DLD1 (cell line): ENCODE results near the gene AP1S3.
"Not testable (repeated sequence)": the region's sequence is repeated elsewhere in the genome, so short reads cannot be mapped to it uniquely, and the experiment has no call there.

Experiments used
- in situ Hi-C: cut with HindIII; loops from 2 replicates; pipeline ENCODE4 v1.10.0; 2017; ENCODE audit warnings: low sequenced_read_pairs

Gene AP1S3

DNA sequence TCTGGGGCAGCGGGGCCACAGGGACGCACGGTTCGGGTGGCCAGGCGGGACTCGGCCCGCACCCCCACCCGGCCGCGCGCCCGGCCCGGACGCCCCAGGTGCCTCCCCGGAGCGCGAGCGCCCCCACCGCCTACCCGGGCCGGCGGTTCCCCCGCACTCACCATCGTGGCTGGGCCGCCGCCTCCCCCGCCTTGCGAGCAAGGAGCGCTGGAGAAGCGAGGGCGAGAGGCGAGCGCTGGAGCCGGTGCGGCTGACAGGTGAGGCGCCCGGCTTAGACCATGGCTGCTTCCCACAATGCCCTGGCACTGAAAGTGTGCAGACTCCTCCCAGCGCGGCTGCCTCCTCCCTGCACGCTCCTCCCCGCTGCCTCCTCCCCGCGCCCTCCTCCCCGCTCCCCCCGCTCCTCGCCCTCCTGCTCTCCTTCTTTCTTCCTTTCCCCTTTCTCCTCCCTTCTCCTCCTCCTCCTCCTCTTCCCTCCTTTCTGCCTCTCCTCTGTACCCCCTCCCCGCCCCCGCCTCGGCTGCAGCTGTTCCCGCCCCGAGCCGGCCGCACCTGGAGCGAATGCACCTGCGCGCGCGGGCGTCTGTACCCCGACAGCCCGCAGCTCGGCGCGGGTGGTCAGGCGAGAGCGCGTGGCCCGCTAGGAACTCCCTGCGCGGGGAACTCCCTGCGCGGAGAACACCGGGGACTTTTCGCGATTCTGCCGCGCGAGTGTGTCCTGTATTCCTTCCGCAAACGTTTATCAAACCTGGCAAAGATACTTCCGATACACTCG lies at the start of gene AP1S3:
AP1S3 (minus strand) TSS at position 296 of the 775 bp plus-strand sequence; CDS start at position 164, 132 bp downstream.
- in situ Hi-C loops: no loop called here

DNA sequence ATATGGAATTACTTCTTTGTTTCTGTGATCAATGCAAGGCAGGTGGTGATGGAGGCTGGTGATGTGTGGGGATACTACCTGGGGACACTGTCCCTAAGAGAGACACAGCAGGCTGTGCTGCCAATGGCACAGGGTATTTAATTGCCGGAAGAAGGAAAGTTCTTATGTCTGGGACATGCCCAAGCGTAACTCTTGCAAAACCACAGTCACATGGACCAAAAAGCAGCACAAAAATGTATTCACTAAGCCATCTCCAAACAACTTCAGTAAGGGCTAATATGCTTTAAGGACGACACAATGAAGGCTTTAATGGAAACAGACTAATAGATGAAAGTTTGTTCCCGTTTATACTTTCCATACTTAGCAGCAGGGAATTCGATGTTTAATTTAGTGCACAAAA lies 49.7 kb upstream of the AP1S3 start:
- in situ Hi-C loops: no loop called here

DNA sequence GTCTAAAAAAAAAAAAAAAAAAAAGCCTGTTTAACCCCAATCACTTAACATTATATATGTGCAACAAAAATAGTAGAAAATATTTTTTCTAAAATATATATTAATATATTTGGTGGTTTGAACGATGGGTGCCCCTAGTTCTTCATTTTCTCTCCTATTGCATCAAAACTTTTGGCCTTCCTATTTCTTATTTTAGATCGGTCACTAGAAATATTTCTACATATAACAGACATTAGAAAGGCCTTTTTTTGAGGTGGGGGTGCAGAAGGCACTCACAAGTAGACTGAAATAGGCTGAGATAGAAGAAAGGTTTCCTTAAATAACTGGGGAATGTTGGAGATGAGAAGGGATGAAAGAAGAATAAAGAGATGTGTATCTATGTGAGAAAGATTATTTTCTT lies 49.3 kb upstream of the AP1S3 start:
- in situ Hi-C loops: no loop called here

DNA sequence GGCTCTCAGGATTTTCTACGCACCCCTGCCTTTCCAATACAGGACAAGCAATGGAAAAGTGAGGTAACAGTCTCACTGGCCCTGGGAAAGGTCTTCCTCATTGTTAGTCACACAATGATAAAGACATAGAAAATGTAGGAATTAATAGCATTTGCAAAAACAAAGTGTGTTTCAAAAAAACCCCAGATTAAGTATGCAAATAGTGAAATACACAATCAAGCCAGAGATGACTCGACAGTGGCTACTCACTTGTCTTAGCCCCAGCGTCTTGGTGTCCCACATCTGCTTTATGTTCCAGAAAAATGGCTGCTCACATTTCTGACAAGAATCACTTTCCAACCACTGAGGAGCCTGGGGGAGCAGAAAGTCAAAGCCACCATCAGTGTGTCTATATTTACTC lies 47.0 kb upstream of the AP1S3 start:
- in situ Hi-C loops: no loop called here

DNA sequence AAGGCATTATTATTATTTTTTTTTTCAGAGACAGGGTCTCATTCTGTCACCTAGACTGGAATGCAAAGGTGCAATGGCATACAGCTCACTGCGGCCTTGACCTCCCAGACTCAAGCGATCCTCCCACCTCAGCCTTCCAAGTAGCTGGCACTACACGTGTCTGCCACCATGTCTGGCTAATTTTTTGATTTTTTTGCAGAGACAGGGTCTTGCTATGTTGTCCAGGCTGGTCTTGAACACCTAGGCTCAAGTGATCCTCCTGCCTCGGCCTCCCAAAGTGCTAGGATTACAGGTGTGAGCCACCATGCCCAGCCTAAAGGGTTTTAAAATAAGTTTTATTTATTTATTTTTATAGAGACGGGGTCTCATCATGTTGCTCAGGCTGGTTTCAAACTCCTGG lies 45.3 kb upstream of the AP1S3 start:
- in situ Hi-C loops: no loop called here

DNA sequence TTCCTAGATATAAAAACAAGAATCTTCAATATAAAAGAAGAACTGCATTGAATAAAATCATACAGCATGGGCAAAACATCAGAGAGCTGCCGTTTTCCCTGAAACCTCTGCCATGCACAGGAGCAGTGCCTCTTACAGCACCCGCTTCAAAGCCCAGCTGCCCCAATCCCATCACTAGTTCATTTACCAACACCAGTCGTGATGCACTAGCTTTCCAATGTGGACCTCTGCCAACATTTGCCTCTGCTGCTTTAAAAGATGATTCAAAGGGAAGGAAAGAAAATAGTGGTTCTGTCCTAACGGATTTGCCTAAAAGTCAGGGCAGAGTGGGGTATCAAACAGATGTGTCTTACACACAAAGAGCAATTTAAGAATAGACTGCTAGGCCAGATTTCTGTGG lies 43.4 kb upstream of the AP1S3 start:
- in situ Hi-C loops: no loop called here

DNA sequence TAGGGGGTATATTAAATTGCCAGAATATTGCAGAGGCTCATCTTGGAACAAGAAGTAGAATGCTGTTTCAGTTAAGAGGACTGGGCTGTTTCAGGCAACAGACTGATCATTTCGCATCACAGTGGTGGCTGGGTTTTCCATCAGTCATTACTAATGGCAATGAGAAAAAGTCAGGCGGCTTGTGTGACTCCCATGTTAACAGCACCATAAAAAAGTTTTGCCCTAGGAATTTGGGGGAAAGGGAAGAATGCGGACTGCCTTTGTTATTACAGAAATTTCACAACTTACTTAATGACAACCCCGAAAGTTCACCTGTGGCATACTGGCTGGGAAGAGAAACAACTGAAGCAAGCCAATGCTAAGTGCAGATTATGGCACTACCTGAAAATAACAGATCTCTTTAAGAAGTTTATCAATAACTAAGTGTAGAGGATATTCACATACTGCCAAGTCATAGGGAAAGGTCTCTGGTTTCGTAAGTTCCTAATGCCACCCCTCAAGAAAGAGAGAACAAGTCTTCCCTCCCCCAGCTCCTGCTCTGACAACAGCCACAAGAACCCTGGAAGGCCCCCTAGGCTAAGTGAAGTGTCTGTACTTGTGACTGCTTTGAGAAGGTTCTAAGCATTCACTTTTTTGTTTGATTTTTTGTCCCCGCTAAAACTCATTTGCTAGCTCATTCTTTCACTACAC lies 40.5 kb upstream of the AP1S3 start:
- in situ Hi-C loops: no loop called here

DNA sequence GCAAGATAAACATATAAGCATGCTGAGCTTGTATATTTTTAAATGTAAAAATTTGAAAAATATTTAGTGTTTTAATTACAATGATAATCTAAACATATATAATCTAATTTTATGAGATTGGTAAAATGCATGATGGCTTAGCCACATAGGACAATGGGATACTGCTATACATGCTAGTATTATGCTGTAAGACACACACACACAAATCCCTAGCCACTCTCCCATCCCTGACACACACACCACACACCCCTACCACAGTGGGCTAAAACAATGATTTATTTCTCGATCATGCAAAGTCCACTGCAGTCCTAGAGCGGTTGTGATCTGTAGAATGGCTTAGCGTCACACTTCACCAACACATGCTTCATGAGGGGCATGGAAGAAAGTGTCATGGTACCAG lies 36.3 kb upstream of the AP1S3 start:
- in situ Hi-C loops: no loop called here

DNA sequence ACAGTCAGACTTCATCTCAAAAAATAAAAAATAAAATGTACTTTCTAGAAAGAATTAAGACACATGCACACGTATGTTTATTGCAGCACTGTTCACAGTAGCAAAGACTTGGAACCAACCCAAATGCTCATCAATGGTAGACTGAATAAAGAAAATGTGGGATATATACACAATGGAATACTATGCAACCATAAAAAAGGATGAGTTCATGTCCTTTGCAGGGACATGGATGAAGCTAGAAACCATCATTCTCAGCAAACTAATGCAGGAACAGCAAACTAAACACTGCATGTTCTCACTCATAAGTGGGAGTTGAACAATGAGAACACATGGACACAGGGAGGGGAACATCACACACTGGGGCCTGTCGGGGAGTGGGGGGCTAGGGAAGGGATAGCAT lies 35.4 kb upstream of the AP1S3 start:
- in situ Hi-C loops: not testable (repeated sequence)

DNA sequence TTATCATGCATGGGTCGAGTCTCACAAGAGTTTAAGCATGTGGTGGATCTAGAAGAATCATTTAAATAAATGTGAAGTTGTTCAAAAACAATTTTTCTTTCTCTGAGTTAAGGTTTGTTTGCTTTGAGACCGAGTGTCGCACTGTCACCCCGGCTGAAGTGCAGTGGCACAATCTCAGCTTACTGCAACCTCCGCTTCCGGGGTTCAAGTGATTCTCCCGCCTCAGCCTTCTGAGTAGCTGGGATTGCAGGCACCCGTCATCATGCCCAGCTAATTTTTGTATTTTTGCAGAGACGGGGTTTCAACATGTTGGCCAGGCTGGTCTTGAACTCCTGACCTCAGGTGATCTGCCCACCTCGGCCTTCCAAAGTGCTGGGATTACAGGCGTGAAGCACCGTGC lies 34.3 kb upstream of the AP1S3 start:
- in situ Hi-C loops: not testable (repeated sequence)

DNA sequence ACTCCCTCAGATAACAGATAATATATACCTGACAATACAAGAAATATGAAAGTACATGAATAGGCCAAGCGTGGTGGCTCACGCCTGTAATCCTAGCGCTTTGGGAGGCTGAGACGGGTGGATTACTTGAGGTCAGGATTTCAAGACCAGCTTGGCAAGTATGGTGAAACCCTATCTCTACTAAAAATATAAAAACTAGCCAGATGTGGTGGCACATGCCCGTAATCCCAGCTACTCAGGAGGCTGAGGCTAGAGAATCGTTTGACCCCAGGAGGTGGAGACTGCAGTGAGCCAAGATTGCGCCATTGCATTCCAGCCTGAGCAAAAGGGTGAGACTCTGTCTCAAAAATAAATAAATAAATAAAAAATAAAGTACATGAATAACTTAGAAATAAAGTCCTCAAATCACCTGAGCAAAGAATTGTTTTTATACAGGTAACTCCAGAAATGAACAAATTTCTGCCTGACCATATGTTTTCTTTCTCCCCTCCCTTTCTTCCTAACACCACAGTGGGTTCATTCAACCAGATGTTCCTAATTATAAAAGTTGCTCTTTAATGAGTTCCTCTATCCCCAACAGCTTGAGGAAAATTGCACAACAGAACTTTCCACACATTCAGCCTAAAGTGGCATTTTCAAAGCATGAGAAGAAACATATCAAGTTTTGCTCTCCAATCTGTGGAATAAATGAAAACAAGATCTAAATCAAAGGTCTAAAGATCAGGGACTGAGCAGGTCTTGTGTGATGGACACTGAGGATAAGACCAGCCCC lies 33.6 kb upstream of the AP1S3 start:
- in situ Hi-C loops: no loop called here

DNA sequence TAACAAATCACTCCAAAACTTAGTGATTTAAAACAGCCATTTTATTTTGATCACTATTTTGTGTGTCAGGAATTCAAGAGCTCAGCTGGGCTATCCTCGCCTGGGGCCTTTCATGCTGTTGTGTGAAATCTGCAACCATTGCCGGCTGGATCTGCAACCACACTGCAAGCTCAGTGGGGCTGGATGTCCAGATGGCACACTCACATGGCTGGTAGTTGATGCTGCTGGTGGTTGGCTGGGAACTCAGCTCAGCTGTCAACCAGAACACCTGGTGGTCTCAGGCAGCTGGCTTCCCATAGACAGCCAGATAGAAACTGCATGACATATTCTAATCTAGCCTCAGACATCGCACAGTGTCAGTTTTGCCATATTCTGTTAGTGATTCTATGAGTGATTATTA lies 30.6 kb upstream of the AP1S3 start:
- in situ Hi-C loops: no loop called here

DNA sequence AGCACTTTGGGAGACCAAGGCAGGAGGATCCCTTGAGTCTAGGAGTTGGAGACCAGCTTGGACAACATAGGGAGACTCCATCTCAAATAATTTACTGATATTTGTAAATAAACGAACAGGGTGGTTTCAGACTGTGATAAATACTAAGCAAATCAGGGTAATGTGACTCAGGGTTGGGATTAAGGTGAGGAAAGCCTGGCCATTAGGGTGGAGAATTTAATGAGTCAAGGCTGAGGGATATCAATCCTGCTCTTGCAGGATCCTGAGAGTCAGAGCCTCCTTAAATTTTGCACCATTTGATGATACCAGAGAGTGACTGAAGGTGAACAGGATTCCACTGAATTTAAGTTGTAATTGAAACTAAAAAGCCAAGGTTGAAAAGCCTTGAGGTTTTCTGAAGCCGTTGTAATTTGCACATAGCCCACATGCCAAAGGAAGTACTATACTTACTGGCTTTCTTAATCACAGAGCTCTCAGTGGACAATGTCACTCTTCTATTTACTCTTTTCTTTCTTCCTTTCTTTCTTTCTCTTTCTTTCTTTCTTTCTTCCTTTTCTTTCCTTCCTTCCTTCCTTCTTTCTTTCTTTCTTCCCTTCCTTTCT lies 28.6 kb upstream of the AP1S3 start:
- in situ Hi-C loops: no loop called here

DNA sequence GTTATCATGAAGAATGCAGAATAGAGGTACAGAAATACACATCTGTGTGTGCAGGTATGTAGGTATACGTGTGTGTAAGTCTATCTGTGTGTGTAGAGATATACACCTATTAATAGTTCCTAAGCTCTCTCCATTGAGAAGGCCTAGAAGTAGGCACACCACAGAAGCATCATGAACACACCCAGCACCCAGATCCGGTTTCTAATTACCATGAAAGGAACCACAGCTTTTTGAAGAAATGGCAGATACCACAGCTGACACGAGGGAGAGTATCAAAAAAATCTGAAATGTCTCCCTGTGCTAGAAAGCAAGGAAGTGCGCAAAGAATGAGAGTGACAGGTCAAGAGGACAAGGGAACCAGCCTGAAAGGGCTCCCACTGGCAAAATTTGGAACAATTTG lies 27.7 kb upstream of the AP1S3 start:
- in situ Hi-C loops: no loop called here

DNA sequence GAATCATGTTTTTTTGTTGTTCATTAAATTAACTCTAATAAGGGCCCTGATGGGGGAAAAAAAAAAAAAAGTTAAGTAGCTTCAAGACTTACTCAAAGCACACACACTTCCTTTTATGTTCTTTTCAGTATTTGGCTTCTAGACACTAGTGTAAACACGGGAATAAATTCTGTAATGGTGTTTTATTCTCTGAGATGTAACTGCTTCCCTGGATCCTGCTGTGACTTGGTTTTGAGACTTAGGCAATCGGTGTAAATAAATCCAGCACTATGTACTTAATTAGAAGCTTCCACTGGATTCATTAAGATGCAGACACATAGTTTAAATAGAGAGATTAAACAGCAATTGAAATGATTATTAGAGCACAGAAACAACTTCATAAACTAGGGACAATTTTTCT lies 26.1 kb upstream of the AP1S3 start:
- in situ Hi-C loops: no loop called here

DNA sequence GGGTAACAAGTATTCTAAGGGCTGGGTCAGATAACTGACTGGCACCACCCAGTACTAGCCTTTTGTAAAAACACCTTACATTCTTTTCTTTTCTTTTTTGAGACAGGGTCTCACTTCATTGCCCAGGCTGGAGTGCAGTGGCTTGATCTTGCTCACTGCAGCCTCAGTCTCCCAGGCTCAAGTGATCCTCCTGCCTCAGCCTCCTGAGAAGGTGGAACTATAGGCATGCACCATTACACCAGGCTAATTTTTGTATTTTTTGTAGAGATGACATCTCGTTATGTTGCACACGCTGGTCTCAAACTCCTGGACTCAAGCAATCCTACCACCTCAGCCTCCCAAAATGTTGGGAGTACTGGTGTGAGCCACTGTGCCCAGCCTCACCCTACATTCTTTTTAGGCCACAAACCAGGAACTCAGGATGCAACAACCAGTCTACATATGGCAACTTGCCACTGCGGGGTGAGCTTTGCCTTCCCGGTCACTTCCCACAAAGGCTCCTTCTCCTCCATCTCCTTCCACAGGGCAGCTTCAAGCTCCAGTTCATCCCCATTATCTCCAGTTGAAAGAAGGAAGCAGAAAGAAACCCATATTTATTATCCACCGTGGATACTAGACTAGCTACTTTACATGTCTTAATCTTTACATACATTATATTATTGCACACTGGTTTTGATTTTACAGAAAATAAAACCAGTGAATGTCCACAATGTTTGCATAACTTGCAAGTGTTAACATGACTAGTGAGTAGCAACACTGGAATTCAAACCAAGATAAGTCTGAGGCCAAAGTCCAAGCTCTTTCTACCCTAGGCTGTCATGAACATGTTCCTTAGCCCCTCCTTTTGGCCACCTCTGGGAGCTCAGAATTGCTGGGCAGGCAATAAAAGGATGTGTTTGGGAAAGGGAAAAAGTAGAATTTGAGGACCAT lies 23.7 kb upstream of the AP1S3 start:
- in situ Hi-C loops: no loop called here

DNA sequence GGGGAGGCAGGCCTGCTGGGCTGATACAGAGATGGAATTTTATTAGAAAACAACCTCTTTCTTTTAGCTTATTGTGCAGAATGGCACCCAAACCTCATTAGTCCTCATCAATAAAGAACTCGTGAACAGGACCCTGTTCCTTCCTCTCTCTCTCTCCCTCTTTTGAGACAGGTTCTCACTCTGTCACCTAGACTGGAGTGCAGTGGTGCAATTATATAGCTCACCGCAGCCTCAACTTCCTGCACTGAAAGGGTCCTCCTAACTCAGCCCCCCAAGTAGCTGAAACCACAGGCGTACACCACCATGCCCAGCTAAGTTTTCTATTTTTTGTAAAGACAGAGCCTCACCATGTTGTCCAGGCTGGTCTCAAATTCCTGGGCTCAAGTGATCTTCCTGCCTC lies 21.7 kb upstream of the AP1S3 start:
- in situ Hi-C loops: no loop called here

DNA sequence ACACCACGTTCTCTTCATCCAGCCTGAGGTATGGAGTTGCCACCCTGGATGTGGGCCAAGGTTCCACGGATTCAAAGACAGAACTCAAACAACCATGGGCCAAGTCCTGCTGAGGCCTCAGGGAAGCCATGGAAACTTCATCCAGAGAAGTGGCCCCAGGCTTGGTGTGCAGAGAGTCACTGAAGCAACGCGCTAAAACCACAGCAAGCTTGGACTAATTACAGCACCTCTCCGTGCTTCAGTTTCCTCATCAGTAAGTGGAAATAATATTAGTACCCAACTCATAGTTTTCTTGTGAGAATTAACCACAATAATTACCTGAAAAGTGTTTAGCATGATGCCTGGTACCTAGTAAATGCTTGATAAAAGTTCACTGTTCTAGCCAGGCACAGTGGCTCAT lies 19.2 kb upstream of the AP1S3 start:
- in situ Hi-C loops: no loop called here

DNA sequence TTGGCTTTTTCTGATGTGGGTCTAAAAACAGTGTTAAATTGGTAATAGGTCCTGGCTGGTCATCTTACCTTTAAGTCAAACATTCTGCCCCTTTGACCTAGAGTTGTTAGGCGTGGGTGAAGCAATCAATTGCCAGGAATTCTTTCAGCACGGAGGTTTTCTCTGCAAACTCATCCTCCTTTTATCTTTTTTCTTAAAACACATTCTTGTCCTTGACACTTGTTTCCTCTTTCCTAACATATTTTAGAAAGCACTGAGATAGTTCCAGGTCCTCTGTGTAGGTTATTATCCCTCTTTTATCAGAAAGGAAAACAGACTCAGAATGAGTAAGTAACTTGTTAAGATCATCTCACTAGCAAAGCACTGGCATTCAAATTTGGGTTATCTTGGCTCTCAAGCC lies 18.6 kb upstream of the AP1S3 start:
- in situ Hi-C loops: no loop called here

DNA sequence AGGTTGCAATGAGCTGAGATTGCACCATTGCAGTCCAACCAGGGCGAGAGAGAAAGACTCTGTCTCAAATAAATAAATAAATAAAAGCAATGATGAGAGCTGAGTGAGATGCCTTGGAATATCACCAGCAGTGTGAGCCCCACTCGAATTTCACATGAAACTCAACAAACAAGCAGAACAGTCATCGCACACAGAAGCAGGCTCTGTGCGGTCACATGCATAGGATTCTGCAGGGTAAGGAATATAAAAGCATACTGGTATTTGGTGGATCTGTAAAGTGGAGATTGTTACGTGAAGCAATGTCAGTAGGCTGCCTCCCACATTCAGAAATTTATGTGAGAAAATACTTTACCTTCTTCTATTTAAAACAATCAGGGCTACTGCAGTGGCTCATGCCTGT lies 18.0 kb upstream of the AP1S3 start:
- in situ Hi-C loops: no loop called here
